ENCODE measurements around the gene PKLR. TPM values are rescaled to one million over a fixed set of nuclear protein-coding genes. Genes with fewer than 3 reads are reported as not detected.

PKLR gene
- total and polyA plus RNA-seq, 2 donors (not counting 3 experiments of a cell fraction or from before 2014, with no cell fraction given), result not detected

GRCh38 chr1:155287987-155288543 lies 13.2 kb downstream of the PKLR start:
- TF ChIP-seq POLR2AphosphoS5 (IDR thresholded peaks at IDR 0.05; ENCODE audit: insufficient read depth, low read depth, low read length) (no peak), FOS (IDR thresholded peaks at IDR 0.05; ENCODE audit: borderline replicate concordance, insufficient read depth, low read length) (no peak), EZH2 (IDR thresholded peaks at IDR 0.05; ENCODE audit: borderline replicate concordance, low read depth, low read length, severe bottlenecking) (no peak), MAX (IDR thresholded peaks at IDR 0.05; ENCODE audit: insufficient read depth, insufficient read length) (no peak), GATA2 (IDR thresholded peaks at IDR 0.05; ENCODE audit: insufficient read depth, insufficient read length, low read depth, low read length) (no peak), POLR2A (IDR thresholded peaks at IDR 0.05; ENCODE audit: low read depth, low read length) (no peak), MYC (IDR thresholded peaks at IDR 0.05; ENCODE audit: low read depth, low read length) (no peak), JUN (IDR thresholded peaks at IDR 0.05; ENCODE audit: borderline replicate concordance, insufficient read depth, insufficient read length, low read depth) (no peak), CTCF (IDR thresholded peaks at IDR 0.05; ENCODE audit: extremely low read depth in 1 of 2, insufficient read depth in 1 of 2, low read depth in 1 of 2, low read length in 2 of 2) (no peak)
- dilution Hi-C loops (cut with MboI; ENCODE audit: extremely low pct_ligation_motif_present, low sequenced_read_pairs), result no loop called here
- Histone ChIP-seq H3K9ac (replicated peaks; ENCODE audit: extremely low read depth, insufficient read depth, low read length) (no peak overlapping the region), H3K4me2 (ENCODE audit: insufficient read depth, low read length) (no peak overlapping the region), H3K36me3 (ENCODE audit: control insufficient read depth in 2 of 2, extremely low read depth in 1 of 2, insufficient read depth in 2 of 2, low read length in 2 of 2) (no peaks in the 10 kb centered on the region), H3K4me1 (ENCODE audit: control insufficient read depth, extremely low read depth, insufficient read depth, low read length) (no peaks in the 10 kb centered on the region), H3K9me1 (replicated peaks; ENCODE audit: control insufficient read depth, extremely low read depth, insufficient read depth, low read length) (no peaks in the 10 kb centered on the region), H3K4me3 (replicated peaks in 1 of 3; ENCODE audit: insufficient read depth in 1 of 3, low read depth in 1 of 3, low read length in 3 of 3) (no peak overlapping the region), H3K27me3 (ENCODE audit: control insufficient read depth in 2 of 2, insufficient read depth in 2 of 2, low read length in 2 of 2) (peaks cover 2 to 5% of the 10 kb centered on the region in 2 experiments), H2AFZ (ENCODE audit: low read depth, low read length) (no peak overlapping the region), H3K27ac (ENCODE audit: insufficient read depth, low read depth, low read length) (no peak overlapping the region), H3K9me3 (replicated peaks; ENCODE audit: control insufficient read depth, insufficient read depth, low read length) (no peaks in the 10 kb centered on the region), H4K20me1 (replicated peaks; ENCODE audit: control insufficient read depth, extremely low read depth, insufficient read depth, low read length) (no peaks in the 10 kb centered on the region), H3K79me2 (ENCODE audit: control insufficient read depth, insufficient read depth, low read length) (no peaks in the 10 kb centered on the region)
- intact Hi-C loops (cut with micrococcal nuclease), result no loop called here
- FAIRE-seq (no peak), DNase-seq (ENCODE audit: low read depth, low spot score) (no peak)
- BruUV-seq (replicated peaks), result no TSS peak
- ChIA-PET POLR2A (no interaction called here), CTCF (interaction anchor here (1.2 kb wide), 1 partner anchor 11 kb away, joined by 3 read pairs; no protein-coding TSS in a partner anchor)
